ENCODE data around the gene OR2S2.

Gene OR2S2

DNA sequence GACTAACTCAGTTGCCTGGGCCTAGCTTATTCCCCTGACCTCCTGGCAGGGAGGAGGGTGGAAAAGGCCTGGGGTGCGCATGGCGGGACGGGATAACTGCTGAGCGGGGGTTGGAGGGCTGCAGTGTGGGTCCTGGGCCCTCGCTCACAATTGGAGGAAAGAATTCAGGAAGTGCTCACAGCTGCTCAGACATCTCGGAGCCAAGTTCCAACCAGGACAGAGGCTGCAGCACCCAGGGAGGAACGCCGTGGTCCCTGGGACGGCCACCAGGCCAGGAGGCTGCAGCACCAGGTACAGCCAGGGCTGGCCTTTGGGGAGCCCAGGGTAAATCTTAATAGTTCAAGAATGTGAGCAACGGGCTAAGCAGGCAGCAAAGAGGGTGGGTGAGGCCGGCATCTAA, 48.7 kb downstream of the OR2S2 start, which contains the start of gene SPAAR:
TSS of gene SPAAR (plus strand) at position 217 of the 400 bp plus-strand sequence. CDS start 974 bp downstream, outside the sequence.
- no peak for DNase-seq (ENCODE audit: low read depth in 3 of 3)

DNA sequence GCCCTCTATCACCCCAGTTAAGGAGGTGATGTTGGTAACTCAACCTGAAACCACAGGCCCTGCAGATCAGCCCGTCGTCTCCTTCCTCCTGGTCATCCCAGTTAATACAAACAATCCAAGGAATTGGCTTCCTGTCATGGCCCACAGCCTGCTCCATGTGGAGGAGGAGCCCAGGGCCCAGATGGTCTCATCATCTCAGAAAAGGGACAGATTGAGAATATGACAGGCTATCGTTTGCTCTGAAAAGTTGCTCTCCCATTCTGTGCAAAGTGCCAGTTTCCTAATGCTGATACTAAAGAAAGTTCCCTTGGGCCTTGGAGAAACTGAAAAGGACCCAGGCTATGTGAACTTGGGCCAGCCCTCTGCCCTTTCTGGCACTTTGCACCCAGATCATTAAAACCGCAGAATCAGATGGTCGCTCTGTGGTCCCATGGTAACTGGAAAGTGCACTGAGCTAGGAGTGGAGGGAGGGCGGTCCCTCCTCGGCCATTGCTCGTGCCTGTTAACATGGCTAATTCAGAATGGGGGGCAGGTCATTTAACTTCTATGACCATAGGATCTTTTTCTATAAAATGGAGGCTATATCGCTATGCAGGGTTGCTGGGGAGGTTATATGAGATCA, 49.3 kb downstream of the OR2S2 start:
- no peak for DNase-seq (ENCODE audit: low read depth in 3 of 3)

DNA sequence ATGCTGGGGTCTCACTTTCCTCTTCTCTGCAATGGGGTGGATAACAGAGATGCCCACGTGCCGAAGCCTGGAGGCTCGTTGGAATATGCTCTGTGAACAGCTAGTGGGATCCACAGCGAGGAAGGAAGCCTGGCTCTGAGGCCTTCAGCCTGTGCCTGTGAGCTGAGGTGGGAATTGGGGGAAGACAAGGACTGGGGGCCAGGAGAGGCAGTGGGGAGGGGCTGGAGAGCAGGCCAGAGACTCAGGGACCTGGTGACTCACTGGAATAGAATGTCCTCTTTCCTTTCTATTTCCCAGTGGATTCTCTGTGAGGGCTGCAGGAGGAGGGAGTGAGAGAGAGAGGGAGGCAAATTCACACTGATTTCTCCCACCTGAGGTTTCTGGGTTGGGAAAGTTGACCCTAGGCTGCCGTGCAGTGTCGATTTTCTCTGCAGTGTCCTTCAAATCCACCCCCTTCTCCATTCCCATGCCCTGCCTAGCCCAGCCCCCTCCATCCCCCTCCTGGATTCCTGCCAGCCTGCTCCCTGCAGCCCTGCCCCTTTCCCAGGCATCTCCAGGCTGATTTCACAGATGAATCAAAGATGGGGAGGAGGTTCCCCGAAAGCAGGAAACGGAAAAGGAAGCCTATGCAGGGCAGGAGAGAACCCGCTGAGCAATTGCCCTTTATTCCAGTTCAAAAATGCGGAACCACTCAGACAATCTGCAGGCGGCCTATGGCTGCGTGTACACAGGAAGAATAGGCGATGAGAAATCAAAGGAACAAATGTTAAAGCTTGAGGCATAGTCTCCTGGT, 50.0 kb downstream of the OR2S2 start:
- no peak for DNase-seq (ENCODE audit: low read depth in 3 of 3)
